GM19099 (cell line): ENCODE results near the gene NAXD.

Source experiments
- POLR2A ChIP-seq: IDR thresholded peaks from 3 replicates; pipeline ENCODE4 v1.6.1; 2011; ENCODE audit warnings: low read depth; ENCODE audit not compliant: insufficient read length; ENCODE audit errors: extremely low read depth

Gene NAXD

GRCh38 chr13:110617321-110618072 is 2.2 kb downstream of the NAXD start:
- no peak for TF ChIP-seq POLR2A

- no peak for TF ChIP-seq POLR2A
Observed at GRCh38 chr13:110618167-110618566, 2.8 kb downstream of the NAXD start.

- TF ChIP-seq POLR2A, result no peak
Observed at GRCh38 chr13:110618780-110619179, 3.4 kb downstream of the NAXD start.

GRCh38 chr13:110620596-110620995 is 5.3 kb downstream of the NAXD start:
- TF ChIP-seq POLR2A, result no peak

- TF ChIP-seq POLR2A, result no peak
Observed at GRCh38 chr13:110624766-110625756, 9.7 kb downstream of the NAXD start.

- TF ChIP-seq POLR2A, result no peak
Observed at GRCh38 chr13:110625771-110626321, 10.5 kb downstream of the NAXD start.

- TF ChIP-seq POLR2A, result no peak
Observed at GRCh38 chr13:110626521-110626920, 11.2 kb downstream of the NAXD start.

GRCh38 chr13:110627351-110627750 is 12.0 kb downstream of the NAXD start:
- TF ChIP-seq POLR2A, result no peak

GRCh38 chr13:110627761-110628476 is 12.6 kb downstream of the NAXD start:
- TF ChIP-seq POLR2A, result no peak

- no peak for TF ChIP-seq POLR2A
Observed at GRCh38 chr13:110628477-110628793, 13.1 kb downstream of the NAXD start.

- no peak for TF ChIP-seq POLR2A
Observed at GRCh38 chr13:110628952-110629701, 13.8 kb downstream of the NAXD start.

GRCh38 chr13:110629735-110630134 is 14.4 kb downstream of the NAXD start:
- TF ChIP-seq POLR2A, result no peak

GRCh38 chr13:110630566-110631119 is 15.3 kb downstream of the NAXD start:
- TF ChIP-seq POLR2A, result no peak

- no peak for TF ChIP-seq POLR2A
Observed at GRCh38 chr13:110633776-110634175, 18.4 kb downstream of the NAXD start.
